ENCODE data around the gene NECAP2.

Gene NECAP2

GRCh38 chr1:16440470-16441281 is at the start of gene NECAP2:
NECAP2 (plus strand) TSS chr1:16440724; CDS start chr1:16440762, 38 bp downstream.
- TF ChIP-seq CTCF (IDR thresholded peaks at IDR 0.05; ENCODE audit: borderline replicate concordance, insufficient read depth, low read depth, low read length) = peak; percentile 96
- peak within 1 kb of the TSS; percentile 85 for H3K4me3 ChIP-seq (ENCODE audit: low read depth, low read length)

- no peak overlapping the region for H3K4me3 ChIP-seq (ENCODE audit: low read depth, low read length)
- TF ChIP-seq CTCF (IDR thresholded peaks at IDR 0.05; ENCODE audit: borderline replicate concordance, insufficient read depth, low read depth, low read length) = no peak
Measured at GRCh38 chr1:16391411-16391810, 49.1 kb upstream of the NECAP2 start.

GRCh38 chr1:16392740-16393569 is 47.6 kb upstream of the NECAP2 start:
- H3K4me3 ChIP-seq (ENCODE audit: low read depth, low read length) = no peak overlapping the region
- TF ChIP-seq CTCF (IDR thresholded peaks at IDR 0.05; ENCODE audit: borderline replicate concordance, insufficient read depth, low read depth, low read length) = no peak

GRCh38 chr1:16393570-16394521 is 46.7 kb upstream of the NECAP2 start:
- H3K4me3 ChIP-seq (ENCODE audit: low read depth, low read length) = no peak overlapping the region
- TF ChIP-seq CTCF (IDR thresholded peaks at IDR 0.05; ENCODE audit: borderline replicate concordance, insufficient read depth, low read depth, low read length) = no peak

- TF ChIP-seq CTCF (IDR thresholded peaks at IDR 0.05; ENCODE audit: borderline replicate concordance, insufficient read depth, low read depth, low read length) = no peak
- no peak overlapping the region for H3K4me3 ChIP-seq (ENCODE audit: low read depth, low read length)
Measured at GRCh38 chr1:16394977-16395376, 45.5 kb upstream of the NECAP2 start.

GRCh38 chr1:16396591-16396990 is 43.9 kb upstream of the NECAP2 start:
- no peak for TF ChIP-seq CTCF (IDR thresholded peaks at IDR 0.05; ENCODE audit: borderline replicate concordance, insufficient read depth, low read depth, low read length)

More at GRCh38 chr1:16396591-16396990, 43.9 kb upstream of the NECAP2 start:
- no peak overlapping the region for H3K4me3 ChIP-seq (ENCODE audit: low read depth, low read length)

All from GM12875 (cell line).